CD4-positive, alpha-beta memory T cell (primary cell): ENCODE measurements around the gene UGGT2. TPM values are rescaled to one million over a fixed set of nuclear protein-coding genes. Genes with fewer than 3 reads are reported as not detected.
"Not testable (repeated sequence)": the region's sequence is repeated elsewhere in the genome, so short reads cannot be mapped to it uniquely, and the experiment has no call there.

Experiments
- CTCF ChIA-PET: fragments of 350-600 bp; sonication (Branson Sonifier 250); formaldehyde crosslinking; loops from one replicate; lab custom pipeline; 2021; ENCODE audit warnings: inconsistent platforms; ENCODE audit not compliant: partially characterized antibody; lab: Charles Lee
- POLR2A ChIA-PET: fragments of 350-600 bp; sonication (Branson Sonifier 250); formaldehyde crosslinking; loops from one replicate; lab custom pipeline; 2021; ENCODE audit not compliant: partially characterized antibody; lab: Charles Lee
- DNase-seq, 5 donors: peaks; one replicate each; pipeline versions ENCODE4 v3.0.0 to v3.0.0-alpha.2; 2020 to 2022; ENCODE audit warnings: mixed read lengths in 1 of 5
- H3K27ac ChIP-seq: one replicate; pipeline ENCODE4 v1.7.0; 2013; ENCODE audit warnings: low read depth, low read length
- H3K27me3 ChIP-seq: 2 replicates; pipeline ENCODE4 v1.7.0; 2013; ENCODE audit warnings: mild to moderate bottlenecking, low read length, moderate library complexity; ENCODE audit not compliant: insufficient read depth
- H3K36me3 ChIP-seq: 2 replicates; pipeline ENCODE4 v1.7.0; 2013; ENCODE audit warnings: mild to moderate bottlenecking, low read length, moderate library complexity; ENCODE audit not compliant: insufficient read depth
- H3K4me1 ChIP-seq: 2 replicates; pipeline ENCODE4 v1.7.0; 2013; ENCODE audit warnings: mild to moderate bottlenecking, low read length, moderate library complexity; ENCODE audit not compliant: insufficient read depth
- H3K4me3 ChIP-seq, 2 donors: one replicate each; pipeline ENCODE4 v1.7.0; 2013; ENCODE audit warnings: low read length in 2 of 2, mild to moderate bottlenecking in 1 of 2
- H3K9me3 ChIP-seq, 2 donors: one replicate each; pipeline ENCODE4 v1.7.0; 2013; ENCODE audit warnings: low read length in 2 of 2, control low read depth in 1 of 2; ENCODE audit not compliant: control insufficient read depth in 1 of 2
- H3K27ac Mint-ChIP-seq, 7 donors: one replicate each; pipeline ENCODE4 v1.8.0; 2020 to 2021; ENCODE audit warnings: mixed read lengths in 7 of 7, mild to moderate bottlenecking in 6 of 7, inconsistent platforms in 3 of 7, moderate library complexity in 3 of 7
- H3K27me3 Mint-ChIP-seq, 2 donors: one replicate each; pipeline ENCODE4 v1.8.0; 2020 to 2021; ENCODE audit warnings: mixed read lengths in 2 of 2
- H3K36me3 Mint-ChIP-seq, 2 donors: one replicate each; pipeline ENCODE4 v1.8.0; 2020 to 2021; ENCODE audit warnings: mixed read lengths in 2 of 2, inconsistent platforms in 1 of 2, mild to moderate bottlenecking in 1 of 2
- H3K4me1 Mint-ChIP-seq, 4 donors: one replicate each; pipeline ENCODE4 v1.8.0; 2020 to 2021; ENCODE audit warnings: mixed read lengths in 4 of 4, mild to moderate bottlenecking in 1 of 4
- H3K4me3 Mint-ChIP-seq, 8 donors: one replicate each; pipeline ENCODE4 v1.8.0; 2020 to 2021; ENCODE audit warnings: mixed read lengths in 8 of 8, mild to moderate bottlenecking in 7 of 8, moderate library complexity in 6 of 8, inconsistent platforms in 3 of 8
- H3K9me3 Mint-ChIP-seq, 8 donors: one replicate each; pipeline ENCODE4 v1.8.0; 2020 to 2021; ENCODE audit warnings: mixed read lengths in 8 of 8, mild to moderate bottlenecking in 5 of 8, inconsistent platforms in 3 of 8, moderate library complexity in 1 of 8
- intact Hi-C: fragments of 100-400 bp; cut with micrococcal nuclease; formaldehyde crosslinking; loops from one replicate; pipeline ENCODE4 v1.15.1; 2023
- polyA plus RNA-seq, 2 donors: library from polyadenylated mRNA; unstranded; fragments of 300-500 nt; fragmentation: Illumina TruSeq; gene quantifications; one replicate each; pipeline ENCODE4 v1.2.3, GENCODE V29; 2021
- total RNA-seq, 2 experiments: library from RNA; stranded (reverse); gene quantifications; one replicate each; pipeline ENCODE4 v1.2.3, GENCODE V29; 2021

UGGT2 gene
- total and polyA plus RNA-seq, 4 experiments from 2014 or later, result not detected

DNA sequence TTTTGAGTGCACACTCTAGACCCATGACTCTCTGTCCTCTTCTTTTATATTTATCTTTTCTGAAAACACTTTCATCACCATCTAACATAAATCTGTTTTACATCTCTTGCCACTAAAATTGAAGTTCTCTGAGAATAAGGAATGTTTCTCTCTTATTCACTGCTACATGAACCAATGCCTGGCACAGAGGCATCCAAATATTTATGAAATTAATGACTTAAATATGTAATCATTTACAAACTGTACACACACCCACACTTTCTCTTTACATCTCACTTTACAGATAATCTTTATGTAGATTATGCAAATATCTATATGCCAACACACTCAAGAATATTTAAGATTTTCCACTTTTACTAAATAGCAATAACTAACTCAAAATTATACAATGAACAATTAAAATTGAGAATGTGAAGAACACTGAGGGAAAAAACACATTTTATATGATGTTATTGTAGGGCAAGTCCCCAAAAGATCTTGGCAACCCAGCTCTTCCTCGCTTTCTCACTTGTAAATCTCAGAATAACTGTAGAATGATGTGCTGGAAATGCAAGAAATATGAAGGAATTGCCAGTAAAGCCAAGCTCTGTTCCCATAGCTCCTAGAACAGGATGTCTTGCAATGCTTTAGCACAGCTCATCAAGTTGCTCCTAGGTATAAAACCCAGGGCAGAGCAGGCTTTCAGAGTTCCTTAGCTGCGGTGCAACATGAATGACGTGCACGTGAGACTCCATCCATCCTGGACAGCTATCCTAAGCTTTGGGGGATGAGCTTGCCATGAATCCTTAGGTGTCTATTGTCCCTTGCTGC is 50.7 kb downstream of the UGGT2 start:
- H3K9me3 ChIP-seq, result peaks cover 0 to 4% of the 10 kb centered on the region in 2 donors
- POLR2A ChIA-PET, result no interaction called here
- no peaks in the 10 kb centered on the region for H3K4me1 Mint-ChIP-seq
- no peaks in the 10 kb centered on the region for H3K27me3 Mint-ChIP-seq
- intact Hi-C loops, result no loop called here
- no peak overlapping the region for H3K4me3 Mint-ChIP-seq
- H3K9me3 Mint-ChIP-seq, result peaks cover 0 to 13% (median 5%) of the 10 kb centered on the region in 8 donors
- DNase-seq, result no peak
- H3K27ac Mint-ChIP-seq, result no peak overlapping the region
- H3K27ac ChIP-seq, result no peak overlapping the region
- no peaks in the 10 kb centered on the region for H3K36me3 ChIP-seq
- H3K4me1 ChIP-seq, result no peaks in the 10 kb centered on the region
- no peak overlapping the region for H3K4me3 ChIP-seq
- CTCF ChIA-PET, result no interaction called here
- no peaks in the 10 kb centered on the region for H3K27me3 ChIP-seq
- no peaks in the 10 kb centered on the region for H3K36me3 Mint-ChIP-seq

DNA sequence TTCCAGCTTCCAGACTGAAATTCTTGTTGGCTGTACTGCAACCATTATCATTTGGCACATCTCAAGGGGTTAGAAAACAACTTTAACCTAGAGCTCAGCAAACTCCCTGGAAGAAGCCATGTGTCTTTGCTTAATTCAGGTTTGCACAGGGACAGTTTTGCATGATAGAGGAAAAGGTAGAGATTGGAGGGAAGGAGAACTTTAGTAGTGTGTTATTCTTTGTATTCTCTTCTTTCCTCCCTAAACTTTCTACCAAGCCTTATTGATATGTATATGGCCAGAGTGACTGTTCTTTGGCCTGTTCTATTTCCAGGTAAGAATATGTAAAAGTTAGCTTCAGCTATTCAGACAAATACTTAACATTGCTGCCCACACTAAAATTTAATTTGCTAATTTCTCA is 53.1 kb downstream of the UGGT2 start:
- CTCF ChIA-PET, result no interaction called here
- Histone ChIP-seq H3K27me3 (no peaks in the 10 kb centered on the region), H3K9me3 (peaks cover 0 to 4% of the 10 kb centered on the region in 2 donors), H3K27ac (no peak overlapping the region), H3K36me3 (no peaks in the 10 kb centered on the region), H3K4me3 (no peak overlapping the region), H3K4me1 (no peaks in the 10 kb centered on the region)
- intact Hi-C loops, result no loop called here
- POLR2A ChIA-PET, result no interaction called here
- DNase-seq, result no peak
- H3K36me3 Mint-ChIP-seq, result no peaks in the 10 kb centered on the region
- H3K27me3 Mint-ChIP-seq, result no peaks in the 10 kb centered on the region
- H3K27ac Mint-ChIP-seq, result no peak overlapping the region
- H3K4me3 Mint-ChIP-seq, result no peak overlapping the region
- H3K9me3 Mint-ChIP-seq, result peaks cover 0 to 4% (median 0%) of the 10 kb centered on the region in 8 donors
- H3K4me1 Mint-ChIP-seq, result no peaks in the 10 kb centered on the region

DNA sequence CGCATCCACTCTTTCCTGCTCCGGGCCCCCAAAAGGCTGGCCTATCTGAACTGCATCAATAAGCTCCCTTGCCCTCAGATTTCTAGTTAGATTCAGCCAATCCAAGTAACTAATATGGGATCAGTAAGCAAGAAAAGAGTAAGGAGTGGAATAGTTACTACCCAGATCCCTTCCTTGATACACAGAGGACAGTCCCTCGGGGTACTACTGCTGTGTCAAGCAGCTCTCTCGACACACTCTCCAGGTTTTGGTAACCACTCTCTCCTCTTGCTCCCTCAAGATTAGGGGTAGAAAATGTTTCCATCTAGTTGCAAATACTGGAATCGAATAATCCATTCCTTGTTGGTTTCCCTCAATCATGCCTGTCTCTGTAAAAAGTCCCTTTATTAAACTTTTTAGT is 65.4 kb downstream of the UGGT2 start:
- ChIA-PET CTCF (no interaction called here), POLR2A (no interaction called here)
- no peaks in the 10 kb centered on the region for H3K27me3 ChIP-seq
- no peak overlapping the region for H3K27ac ChIP-seq
- Mint-ChIP-seq H3K36me3 (no peaks in the 10 kb centered on the region), H3K27me3 (no peaks in the 10 kb centered on the region), H3K9me3 (no peaks in the 10 kb centered on the region), H3K27ac (no peak overlapping the region), H3K4me3 (no peak overlapping the region), H3K4me1 (no peaks in the 10 kb centered on the region)
- intact Hi-C loops, result no loop called here
- no peak for DNase-seq
- no peak overlapping the region for H3K4me3 ChIP-seq
- H3K4me1 ChIP-seq, result no peaks in the 10 kb centered on the region
- H3K9me3 ChIP-seq, result no peaks in the 10 kb centered on the region
- no peaks in the 10 kb centered on the region for H3K36me3 ChIP-seq

DNA sequence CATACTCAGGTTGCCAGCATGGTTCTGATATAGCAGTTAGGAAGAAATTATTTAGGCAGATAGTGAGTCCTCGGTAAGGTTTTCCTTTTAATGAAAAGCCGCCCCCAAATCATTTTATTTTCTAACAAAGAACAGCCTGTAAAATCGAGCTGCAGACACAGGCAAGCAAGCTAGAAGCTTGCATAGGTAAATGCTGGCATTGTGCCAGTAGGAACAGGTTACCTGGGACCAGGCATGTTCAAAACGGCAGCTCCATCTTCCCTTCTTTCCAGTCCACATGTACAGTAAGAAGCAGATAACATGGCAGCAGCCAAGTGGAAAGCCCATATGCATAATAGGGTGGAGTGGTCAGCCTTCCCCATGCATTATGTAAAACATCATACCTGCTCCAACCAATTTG is 71.1 kb downstream of the UGGT2 start:
- H3K27me3 Mint-ChIP-seq, result no peaks in the 10 kb centered on the region
- H3K27ac Mint-ChIP-seq, result no peak overlapping the region
- Histone ChIP-seq H3K4me1 (no peaks in the 10 kb centered on the region), H3K27ac (no peak overlapping the region), H3K9me3 (no peaks in the 10 kb centered on the region), H3K27me3 (no peaks in the 10 kb centered on the region), H3K4me3 (no peak overlapping the region), H3K36me3 (no peaks in the 10 kb centered on the region)
- no peak overlapping the region for H3K4me3 Mint-ChIP-seq
- intact Hi-C loops, result no loop called here
- peaks cover 0 to 7% (median 0%) of the 10 kb centered on the region in 8 donors for H3K9me3 Mint-ChIP-seq
- POLR2A ChIA-PET, result no interaction called here
- CTCF ChIA-PET, result interaction anchor here (0.9 kb wide), 1 partner anchor 101 kb away, joined by 3 read pairs; no protein-coding TSS in a partner anchor
- H3K36me3 Mint-ChIP-seq, result no peaks in the 10 kb centered on the region
- H3K4me1 Mint-ChIP-seq, result no peaks in the 10 kb centered on the region
- no peak for DNase-seq

DNA sequence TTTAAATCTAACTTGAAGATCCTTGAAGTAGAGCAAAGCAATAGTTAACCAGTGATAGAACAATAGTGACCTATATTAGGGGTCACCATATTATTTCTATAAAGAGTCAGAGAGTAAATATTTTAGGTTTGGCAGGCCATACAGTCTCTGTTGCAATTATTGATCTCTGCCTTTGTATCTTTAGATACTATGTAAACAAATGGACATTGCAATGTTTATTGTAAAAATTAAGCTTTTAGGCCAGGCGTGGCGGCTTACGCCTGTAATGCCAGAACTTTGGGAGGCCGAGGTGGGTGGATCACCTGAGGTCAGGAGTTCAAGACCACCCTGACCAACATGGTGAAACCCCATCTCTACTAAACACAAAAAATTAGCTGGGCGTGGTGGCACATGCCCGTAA is 80.5 kb downstream of the UGGT2 start:
- CTCF ChIA-PET, H3K27me3 Mint-ChIP-seq, H3K4me1 ChIP-seq, H3K9me3 Mint-ChIP-seq, H3K27me3 ChIP-seq, H3K4me1 Mint-ChIP-seq, H3K36me3 Mint-ChIP-seq, H3K4me3 ChIP-seq, intact Hi-C loops, H3K9me3 ChIP-seq, H3K36me3 ChIP-seq, H3K27ac Mint-ChIP-seq, POLR2A ChIA-PET, DNase-seq, H3K4me3 Mint-ChIP-seq, H3K27ac ChIP-seq: not testable (repeated sequence)

DNA sequence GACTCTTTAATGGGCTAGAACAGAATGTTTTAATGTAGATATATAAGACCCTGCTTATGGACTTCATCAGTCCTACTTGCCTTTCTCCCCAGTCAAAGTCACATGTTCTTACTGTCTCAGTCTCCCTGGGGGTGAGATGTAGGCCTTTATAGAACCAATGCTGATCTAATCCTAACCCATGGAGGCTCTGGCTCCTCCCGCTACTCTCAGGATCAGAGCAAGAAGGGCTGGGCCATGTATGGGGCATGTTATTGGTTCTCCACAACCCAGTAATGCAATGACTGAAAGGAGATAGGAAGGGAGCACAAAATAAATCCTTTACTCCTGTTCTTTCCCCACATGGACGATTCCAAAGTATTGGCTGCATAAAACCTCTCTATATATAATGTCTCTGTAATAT is 82.3 kb downstream of the UGGT2 start:
- peaks cover 0 to 4% (median 2%) of the 10 kb centered on the region in 8 donors for H3K9me3 Mint-ChIP-seq
- no peaks in the 10 kb centered on the region for H3K27me3 Mint-ChIP-seq
- Histone ChIP-seq H3K9me3 (no peaks in the 10 kb centered on the region), H3K4me3 (no peak overlapping the region), H3K4me1 (no peaks in the 10 kb centered on the region), H3K27ac (no peak overlapping the region), H3K27me3 (no peaks in the 10 kb centered on the region), H3K36me3 (no peaks in the 10 kb centered on the region)
- intact Hi-C loops, result no loop called here
- no peak for DNase-seq
- H3K36me3 Mint-ChIP-seq, result no peaks in the 10 kb centered on the region
- ChIA-PET POLR2A (no interaction called here), CTCF (no interaction called here)
- no peak overlapping the region for H3K27ac Mint-ChIP-seq
- H3K4me1 Mint-ChIP-seq, result no peaks in the 10 kb centered on the region
- H3K4me3 Mint-ChIP-seq, result no peak overlapping the region

DNA sequence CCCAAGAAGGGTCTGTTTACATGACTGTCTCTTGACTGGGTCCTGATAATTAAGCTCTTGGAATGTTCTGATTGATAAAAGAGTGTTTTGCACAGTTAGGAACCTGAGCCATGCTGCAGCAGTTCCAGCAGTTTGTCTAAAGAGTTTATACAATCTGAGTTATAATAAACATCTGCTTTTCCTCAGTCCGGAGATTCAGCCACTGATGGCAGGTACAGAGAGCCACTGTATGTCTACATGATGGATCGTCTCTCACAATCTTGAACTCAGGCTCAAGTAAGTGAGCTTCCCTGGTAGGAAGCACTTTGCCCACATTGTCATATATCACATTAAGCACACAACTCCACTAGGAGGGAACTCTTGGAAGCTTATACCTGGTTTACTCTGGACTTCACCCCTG is 84.3 kb downstream of the UGGT2 start:
- Mint-ChIP-seq H3K9me3 (peaks cover 0 to 7% (median 2%) of the 10 kb centered on the region in 8 donors), H3K36me3 (no peaks in the 10 kb centered on the region), H3K27me3 (no peaks in the 10 kb centered on the region), H3K4me1 (no peaks in the 10 kb centered on the region), H3K27ac (no peak overlapping the region), H3K4me3 (no peak overlapping the region)
- Histone ChIP-seq H3K4me1 (no peaks in the 10 kb centered on the region), H3K9me3 (no peaks in the 10 kb centered on the region), H3K27ac (no peak overlapping the region), H3K4me3 (no peak overlapping the region), H3K27me3 (no peaks in the 10 kb centered on the region), H3K36me3 (no peaks in the 10 kb centered on the region)
- ChIA-PET CTCF (no interaction called here), POLR2A (no interaction called here)
- intact Hi-C loops, result no loop called here
- no peak for DNase-seq
